Osteoblast (primary cell): ENCODE results near the gene ADAM19. TPM values are rescaled to one million over a fixed set of nuclear protein-coding genes. Genes with fewer than 3 reads are reported as not detected.

Source experiments
- DNase-seq: peaks from one replicate; pipeline ENCODE4 v3.0.0; 2011; ENCODE audit warnings: low spot score, mixed read lengths; ENCODE audit not compliant: insufficient read length; ENCODE audit errors: missing footprints
- H2AFZ ChIP-seq: 2 replicates; pipeline ENCODE4 v1.6.0; 2011; ENCODE audit warnings: mild to moderate bottlenecking, low read length
- H3K27ac ChIP-seq: 2 replicates; pipeline ENCODE4 v1.5.1; 2011; ENCODE audit warnings: mild to moderate bottlenecking, low read depth, low read length, moderate library complexity
- H3K27me3 ChIP-seq: 2 replicates; pipeline ENCODE4 v1.6.0; 2012; ENCODE audit warnings: mild to moderate bottlenecking, control low read depth, inconsistent platforms, low read length, moderate library complexity; ENCODE audit not compliant: insufficient read depth
- H3K36me3 ChIP-seq: 2 replicates; pipeline ENCODE4 v1.5.1; 2011; ENCODE audit warnings: mild to moderate bottlenecking, low read length, control low read depth, moderate library complexity; ENCODE audit not compliant: insufficient read depth
- H3K4me1 ChIP-seq: 2 replicates; pipeline ENCODE4 v1.5.1; 2011; ENCODE audit warnings: mild to moderate bottlenecking, low read length, control low read depth, moderate library complexity; ENCODE audit not compliant: insufficient read depth
- H3K4me2 ChIP-seq: 2 replicates; pipeline ENCODE4 v1.6.0; 2011; ENCODE audit warnings: mild to moderate bottlenecking, low read length; ENCODE audit not compliant: insufficient read depth
- H3K4me3 ChIP-seq: fragments of 200-600 bp; sonication (generic); 3 replicates; pipeline ENCODE4 v1.5.1; 2012; ENCODE audit warnings: mild to moderate bottlenecking, low read length, inconsistent platforms; ENCODE audit not compliant: insufficient read depth
- H3K79me2 ChIP-seq: 2 replicates; pipeline ENCODE4 v1.6.0; 2012; ENCODE audit warnings: mild to moderate bottlenecking, low read length, control low read depth, inconsistent platforms; ENCODE audit not compliant: insufficient read depth
- H3K9me3 ChIP-seq: 2 replicates; pipeline ENCODE4 v1.5.1; 2011; ENCODE audit warnings: low read depth, low read length, control low read depth
- H4K20me1 ChIP-seq: 2 replicates; pipeline ENCODE4 v1.6.0; 2012; ENCODE audit warnings: mild to moderate bottlenecking, low read length, control low read depth; ENCODE audit not compliant: insufficient read depth
- CTCF ChIP-seq: IDR thresholded peaks from 2 replicates; pipeline ENCODE4 v1.5.1; 2011; ENCODE audit warnings: mild to moderate bottlenecking, low read depth, low read length, moderate library complexity; ENCODE audit errors: extremely low read depth
- total RNA-seq: library from RNA; depleted of rRNA; stranded (reverse); fragments of >200 nt; gene quantifications from 2 replicates; pipeline ENCODE4 v1.2.3, GENCODE V29; 2012

The ADAM19 gene
- total RNA-seq, 1 donor, result 14.5 TPM

- Histone ChIP-seq H3K36me3 (peaks cover 27% of the 10 kb centered on the region), H3K79me2 (no peaks in the 10 kb centered on the region), H3K27ac (no peak overlapping the region), H3K4me3 (no peak overlapping the region), H3K4me1 (peaks cover 7% of the 10 kb centered on the region), H4K20me1 (no peaks in the 10 kb centered on the region), H3K27me3 (no peaks in the 10 kb centered on the region), H3K9me3 (no peaks in the 10 kb centered on the region), H3K4me2 (no peak overlapping the region), H2AFZ (no peak overlapping the region)
- no peak for TF ChIP-seq CTCF
- DNase-seq, result no peak
These were observed 96.8 kb downstream of the ADAM19 start for GRCh38 chr5:157478726-157479125.

- Histone ChIP-seq H3K36me3 (peaks cover 27% of the 10 kb centered on the region), H3K9me3 (no peaks in the 10 kb centered on the region), H4K20me1 (no peaks in the 10 kb centered on the region), H3K4me1 (peaks cover 14% of the 10 kb centered on the region), H3K27me3 (no peaks in the 10 kb centered on the region), H3K4me3 (no peak overlapping the region), H3K79me2 (no peaks in the 10 kb centered on the region), H2AFZ (no peak overlapping the region), H3K27ac (no peak overlapping the region), H3K4me2 (no peak overlapping the region)
- no peak for TF ChIP-seq CTCF
- no peak for DNase-seq
These were observed 97.6 kb downstream of the ADAM19 start for GRCh38 chr5:157477814-157478494.

DNA sequence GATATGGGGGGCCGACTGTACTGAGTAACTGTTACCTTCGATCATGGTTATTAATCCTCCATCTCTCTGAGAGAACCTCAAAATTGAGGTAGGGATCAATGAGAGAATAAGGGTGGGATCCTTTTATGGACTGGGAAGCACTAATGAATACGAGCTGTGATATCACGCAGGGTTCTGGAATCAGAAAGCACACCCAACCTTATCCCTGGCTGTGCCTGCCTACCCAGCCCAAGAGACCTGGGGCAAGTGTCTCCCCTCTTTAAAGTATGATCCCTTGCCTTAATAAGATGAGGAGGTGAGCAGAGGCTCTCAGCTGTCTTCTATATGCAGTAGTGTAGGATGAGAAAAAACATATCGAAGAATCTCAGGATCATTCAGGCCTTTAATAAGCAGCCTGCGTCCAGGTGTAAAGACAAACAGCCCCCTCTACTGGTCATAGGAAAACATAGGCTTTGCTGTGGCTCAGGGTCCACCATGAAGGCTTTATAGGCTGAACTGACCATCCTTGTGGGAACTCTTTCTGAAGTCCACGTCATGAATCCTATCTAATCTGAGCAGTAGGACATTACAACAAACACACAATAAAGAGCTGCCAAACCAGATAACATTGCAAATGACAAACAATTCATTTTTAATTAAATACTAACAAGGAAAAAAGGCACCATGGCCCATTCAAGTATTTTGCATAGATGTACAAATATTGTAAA, 98.7 kb downstream of the ADAM19 start:
- Histone ChIP-seq H3K27ac (no peak overlapping the region), H3K79me2 (no peaks in the 10 kb centered on the region), H3K9me3 (no peaks in the 10 kb centered on the region), H3K36me3 (peaks cover 25% of the 10 kb centered on the region), H3K4me3 (no peak overlapping the region), H3K4me1 (peaks cover 14% of the 10 kb centered on the region), H2AFZ (no peak overlapping the region), H3K4me2 (no peak overlapping the region), H4K20me1 (no peaks in the 10 kb centered on the region), H3K27me3 (no peaks in the 10 kb centered on the region)
- DNase-seq, result no peak
- peak; percentile 85 for TF ChIP-seq CTCF

DNA sequence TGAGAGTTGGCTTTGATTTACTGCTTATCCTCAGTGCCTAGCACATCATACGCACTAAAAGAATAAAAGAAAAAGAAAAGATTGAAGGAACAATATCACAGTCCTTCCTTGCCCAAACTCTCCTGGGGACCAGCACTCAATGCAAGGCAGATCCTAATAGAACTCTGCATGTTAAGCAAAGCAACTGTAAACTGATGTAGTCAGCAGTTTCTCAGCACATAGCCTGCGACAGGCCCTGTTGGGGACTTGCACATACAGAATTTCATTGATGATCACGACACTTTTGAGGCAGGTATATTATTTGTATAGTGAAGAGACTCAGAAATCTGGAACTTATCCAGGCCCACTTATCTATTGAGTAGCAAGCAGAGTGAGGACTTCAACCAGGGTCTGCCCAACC, 100.1 kb downstream of the ADAM19 start:
- Histone ChIP-seq H3K79me2 (no peaks in the 10 kb centered on the region), H3K4me1 (peaks cover 14% of the 10 kb centered on the region), H3K9me3 (no peaks in the 10 kb centered on the region), H3K36me3 (peaks cover 16% of the 10 kb centered on the region), H3K27me3 (no peaks in the 10 kb centered on the region), H4K20me1 (no peaks in the 10 kb centered on the region), H3K4me3 (no peak overlapping the region), H3K27ac (no peak overlapping the region), H3K4me2 (no peak overlapping the region), H2AFZ (no peak overlapping the region)
- no peak for DNase-seq
- no peak for TF ChIP-seq CTCF
